ENCODE results near the gene DAAM2. TPM values are rescaled to one million over a fixed set of nuclear protein-coding genes. Genes with fewer than 3 reads are reported as not detected.

The DAAM2 gene
- total and polyA plus RNA-seq, 9 of the 15 experiments (the other 6 are each of a cell fraction or from before 2014, with no cell fraction given) = 0.01 to 0.07 TPM; not detected in 7

DNA sequence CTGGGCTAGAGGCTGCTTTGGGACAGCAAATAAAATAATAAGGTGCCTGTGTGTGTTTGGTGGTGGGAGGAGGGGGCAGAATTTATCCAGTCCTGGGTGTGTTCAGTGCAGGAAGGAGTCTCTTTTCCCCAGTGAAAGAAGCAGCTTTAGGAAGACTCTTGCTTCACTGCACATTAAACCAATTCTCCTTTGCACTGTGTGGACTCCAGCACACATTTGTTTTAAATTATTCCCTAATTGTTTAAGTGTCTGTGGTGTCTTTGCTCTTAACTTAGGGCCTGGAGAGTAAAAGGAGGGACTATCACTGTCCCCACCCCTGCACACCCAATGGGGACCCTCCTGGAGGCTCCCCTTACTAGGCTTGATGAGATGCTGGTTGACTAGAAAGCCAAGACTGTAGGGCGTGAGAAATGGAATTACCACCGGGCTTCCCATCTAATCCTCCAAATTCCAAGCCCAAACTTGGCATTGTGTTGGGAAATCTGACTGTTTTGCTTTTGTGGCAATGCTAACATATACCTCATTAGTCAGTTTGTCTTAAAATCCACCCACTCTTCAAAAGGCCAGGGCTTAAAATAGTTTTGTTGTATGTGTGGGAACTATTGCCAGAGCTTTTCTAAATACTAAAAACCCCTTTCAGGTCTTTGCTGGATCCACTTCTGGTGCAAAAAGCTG lies 13.5 kb upstream of the DAAM2 start (continued):
- TF ChIP-seq, protein P1, sequence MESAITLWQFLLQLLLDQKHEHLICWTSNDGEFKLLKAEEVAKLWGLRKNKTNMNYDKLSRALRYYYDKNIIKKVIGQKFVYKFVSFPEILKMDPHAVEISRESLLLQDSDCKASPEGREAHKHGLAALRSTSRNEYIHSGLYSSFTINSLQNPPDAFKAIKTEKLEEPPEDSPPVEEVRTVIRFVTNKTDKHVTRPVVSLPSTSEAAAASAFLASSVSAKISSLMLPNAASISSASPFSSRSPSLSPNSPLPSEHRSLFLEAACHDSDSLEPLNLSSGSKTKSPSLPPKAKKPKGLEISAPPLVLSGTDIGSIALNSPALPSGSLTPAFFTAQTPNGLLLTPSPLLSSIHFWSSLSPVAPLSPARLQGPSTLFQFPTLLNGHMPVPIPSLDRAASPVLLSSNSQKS (CRISPR knock-in tag; IDR thresholded peaks at IDR 0.05) = no peak
- no peak for TF ChIP-seq ZNF766 (CRISPR knock-in tag; conservative IDR thresholded peaks at IDR 0.05)
- TF ChIP-seq MYBL2 (IDR thresholded peaks at IDR 0.05; ENCODE audit: low read depth) = no peak
- TF ChIP-seq MYBL2 (CRISPR knock-in tag; IDR thresholded peaks at IDR 0.05; ENCODE audit: borderline replicate concordance) = no peak
- TF ChIP-seq, protein P2, sequence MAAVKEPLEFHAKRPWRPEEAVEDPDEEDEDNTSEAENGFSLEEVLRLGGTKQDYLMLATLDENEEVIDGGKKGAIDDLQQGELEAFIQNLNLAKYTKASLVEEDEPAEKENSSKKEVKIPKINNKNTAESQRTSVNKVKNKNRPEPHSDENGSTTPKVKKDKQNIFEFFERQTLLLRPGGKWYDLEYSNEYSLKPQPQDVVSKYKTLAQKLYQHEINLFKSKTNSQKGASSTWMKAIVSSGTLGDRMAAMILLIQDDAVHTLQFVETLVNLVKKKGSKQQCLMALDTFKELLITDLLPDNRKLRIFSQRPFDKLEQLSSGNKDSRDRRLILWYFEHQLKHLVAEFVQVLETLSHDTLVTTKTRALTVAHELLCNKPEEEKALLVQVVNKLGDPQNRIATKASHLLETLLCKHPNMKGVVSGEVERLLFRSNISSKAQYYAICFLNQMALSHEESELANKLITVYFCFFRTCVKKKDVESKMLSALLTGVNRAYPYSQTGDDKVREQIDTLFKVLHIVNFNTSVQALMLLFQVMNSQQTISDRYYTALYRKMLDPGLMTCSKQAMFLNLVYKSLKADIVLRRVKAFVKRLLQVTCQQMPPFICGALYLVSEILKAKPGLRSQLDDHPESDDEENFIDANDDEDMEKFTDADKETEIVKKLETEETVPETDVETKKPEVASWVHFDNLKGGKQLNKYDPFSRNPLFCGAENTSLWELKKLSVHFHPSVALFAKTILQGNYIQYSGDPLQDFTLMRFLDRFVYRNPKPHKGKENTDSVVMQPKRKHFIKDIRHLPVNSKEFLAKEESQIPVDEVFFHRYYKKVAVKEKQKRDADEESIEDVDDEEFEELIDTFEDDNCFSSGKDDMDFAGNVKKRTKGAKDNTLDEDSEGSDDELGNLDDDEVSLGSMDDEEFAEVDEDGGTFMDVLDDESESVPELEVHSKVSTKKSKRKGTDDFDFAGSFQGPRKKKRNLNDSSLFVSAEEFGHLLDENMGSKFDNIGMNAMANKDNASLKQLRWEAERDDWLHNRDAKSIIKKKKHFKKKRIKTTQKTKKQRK (IDR thresholded peaks at IDR 0.05; ENCODE audit: borderline replicate concordance, low read depth, low read length) = no peak
- no peak for TF ChIP-seq ZNF282 (CRISPR knock-in tag; IDR thresholded peaks at IDR 0.05)
- TF ChIP-seq ZNF408 (CRISPR knock-in tag; IDR thresholded peaks at IDR 0.05; ENCODE audit: low read depth) = no peak
- TF ChIP-seq ZNF707 (CRISPR knock-in tag; conservative IDR thresholded peaks at IDR 0.05) = no peak
- TF ChIP-seq MCM3 (IDR thresholded peaks at IDR 0.05) = no peak
- TF ChIP-seq DACH1 (IDR thresholded peaks at IDR 0.05; ENCODE audit: partially characterized antibody) = no peak
- no peak for TF ChIP-seq PHF20 (IDR thresholded peaks at IDR 0.05; ENCODE audit: partially characterized antibody)
- no peak for TF ChIP-seq LCOR (CRISPR knock-in tag; IDR thresholded peaks at IDR 0.05)
- TF ChIP-seq MAFK (IDR thresholded peaks at IDR 0.05; ENCODE audit: low read length) = no peak
